Measurements from ENCODE around the gene ANO2. TPM values are rescaled to one million over a fixed set of nuclear protein-coding genes. Genes with fewer than 3 reads are reported as not detected.
"Not testable (repeated sequence)": the region's sequence is repeated elsewhere in the genome, so short reads cannot be mapped to it uniquely, and the experiment has no call there.

ANO2 gene
- total RNA-seq, 4 donors from 2014 or later = 1.4 to 3.3 (median 2.7) TPM; not detected in 1

GRCh38 chr12:5827591-5827990 lies 117.5 kb downstream of the ANO2 start:
- in situ Hi-C loops (cut with MboI; ENCODE audit: low pct_ligation_motif_present in 1 of 4, low pct_unique_long_range_greater_than_20kb in 1 of 4, low sequenced_read_pairs in 3 of 4) = no loop called here
- DNase-seq = no peak
- intact Hi-C loops (cut with DNase I; ENCODE audit: low total_unique reads) = no loop called here
- 80% methylated on average over 20 of the region's 22 CpGs; no CpG with 5 or more reads in 1 of the 2 donors for WGBS, 2 donors (ENCODE audit: low coverage in 1 of 2)
- Histone ChIP-seq H3K4me1 (no peaks in the 10 kb centered on the region), H3K27ac (no peak overlapping the region), H3K9me3 (no peaks in the 10 kb centered on the region), H3K27me3 (peaks cover 7% of the 10 kb centered on the region), H3K36me3 (no peaks in the 10 kb centered on the region), H3K4me3 (no peak overlapping the region)
- TF ChIP-seq CTCF (IDR thresholded peaks at IDR 0.05) = no peak
- no peak for TF ChIP-seq POLR2A (IDR thresholded peaks at IDR 0.05)
- no peak for TF ChIP-seq EP300 (IDR thresholded peaks at IDR 0.05; ENCODE audit: low read depth)
- TF ChIP-seq POLR2AphosphoS5 (IDR thresholded peaks at IDR 0.05) = no peak

GRCh38 chr12:5825761-5826160 lies 119.3 kb downstream of the ANO2 start:
- 34 to 46% methylated on average over 3 of the region's 3 CpGs for WGBS, 2 donors (ENCODE audit: low coverage in 1 of 2)
- DNase-seq; H3K36me3 ChIP-seq; H3K27ac ChIP-seq; intact Hi-C loops (cut with DNase I; ENCODE audit: low total_unique reads); H3K27me3 ChIP-seq; H3K4me3 ChIP-seq; H3K4me1 ChIP-seq; H3K9me3 ChIP-seq; in situ Hi-C loops (cut with MboI; ENCODE audit: low pct_ligation_motif_present in 1 of 4, low pct_unique_long_range_greater_than_20kb in 1 of 4, low sequenced_read_pairs in 3 of 4): not testable (repeated sequence)

- in situ Hi-C loops (cut with MboI; ENCODE audit: low pct_ligation_motif_present in 1 of 4, low pct_unique_long_range_greater_than_20kb in 1 of 4, low sequenced_read_pairs in 3 of 4); H3K27me3 ChIP-seq; H3K9me3 ChIP-seq; H3K4me1 ChIP-seq; H3K27ac ChIP-seq; intact Hi-C loops (cut with DNase I; ENCODE audit: low total_unique reads); H3K36me3 ChIP-seq; DNase-seq; H3K4me3 ChIP-seq: not testable (repeated sequence)
- WGBS, 2 donors (ENCODE audit: low coverage in 1 of 2) = 100% methylated on average over 1 of the region's 1 CpG; no CpG with 5 or more reads in 1 of the 2 donors
These were observed 126.2 kb downstream of the ANO2 start for GRCh38 chr12:5818877-5819276.

- in situ Hi-C loops (cut with MboI; ENCODE audit: low pct_ligation_motif_present in 1 of 4, low pct_unique_long_range_greater_than_20kb in 1 of 4, low sequenced_read_pairs in 3 of 4) (no loop called here), intact Hi-C loops (cut with DNase I; ENCODE audit: low total_unique reads) (no loop called here)
- DNase-seq = no peak
- H3K4me3 ChIP-seq = no peak overlapping the region
- H3K27ac ChIP-seq = no peak overlapping the region
- TF ChIP-seq CTCF (IDR thresholded peaks at IDR 0.05) (no peak), POLR2A (IDR thresholded peaks at IDR 0.05) (no peak), POLR2AphosphoS5 (IDR thresholded peaks at IDR 0.05) (no peak), EP300 (IDR thresholded peaks at IDR 0.05; ENCODE audit: low read depth) (no peak)
- H3K4me1 ChIP-seq = no peaks in the 10 kb centered on the region
- WGBS, 2 donors (ENCODE audit: low coverage in 1 of 2) = 83 to 100% methylated on average over 1 to 4 of the region's 4 CpGs
- peaks cover 7% of the 10 kb centered on the region for H3K27me3 ChIP-seq
- H3K9me3 ChIP-seq = peaks cover 0 to 9% of the 10 kb centered on the region in 2 donors
- no peaks in the 10 kb centered on the region for H3K36me3 ChIP-seq
These were observed 127.8 kb downstream of the ANO2 start for GRCh38 chr12:5817246-5817645.

GRCh38 chr12:5809586-5809985 lies 135.5 kb downstream of the ANO2 start:
- no peaks in the 10 kb centered on the region for H3K36me3 ChIP-seq
- no peaks in the 10 kb centered on the region for H3K9me3 ChIP-seq
- H3K4me3 ChIP-seq = no peak overlapping the region
- no peak for TF ChIP-seq POLR2A (IDR thresholded peaks at IDR 0.05)
- no peak for TF ChIP-seq CTCF (IDR thresholded peaks at IDR 0.05)
- TF ChIP-seq EP300 (IDR thresholded peaks at IDR 0.05; ENCODE audit: low read depth) = no peak
- TF ChIP-seq POLR2AphosphoS5 (IDR thresholded peaks at IDR 0.05) = no peak
- no peak overlapping the region for H3K27ac ChIP-seq
- H3K4me1 ChIP-seq = no peaks in the 10 kb centered on the region
- DNase-seq = no peak
- WGBS, 2 donors (ENCODE audit: low coverage in 1 of 2) = 84 to 100% methylated on average over 1 to 9 of the region's 9 CpGs
- H3K27me3 ChIP-seq = peaks cover 3% of the 10 kb centered on the region
- intact Hi-C loops (cut with DNase I; ENCODE audit: low total_unique reads) (no loop called here), in situ Hi-C loops (cut with MboI; ENCODE audit: low pct_ligation_motif_present in 1 of 4, low pct_unique_long_range_greater_than_20kb in 1 of 4, low sequenced_read_pairs in 3 of 4) (no loop called here)

Data from transverse colon (tissue), 4 donors.